GM15510 (cell line): ENCODE data around the gene SAYSD1.

ENCODE experiments used
- POLR2A ChIP-seq: IDR thresholded peaks from 3 replicates; pipeline ENCODE4 v1.6.1; 2011; ENCODE audit warnings: borderline replicate concordance; ENCODE audit not compliant: insufficient read length; ENCODE audit errors: extremely low read depth

The SAYSD1 gene

DNA sequence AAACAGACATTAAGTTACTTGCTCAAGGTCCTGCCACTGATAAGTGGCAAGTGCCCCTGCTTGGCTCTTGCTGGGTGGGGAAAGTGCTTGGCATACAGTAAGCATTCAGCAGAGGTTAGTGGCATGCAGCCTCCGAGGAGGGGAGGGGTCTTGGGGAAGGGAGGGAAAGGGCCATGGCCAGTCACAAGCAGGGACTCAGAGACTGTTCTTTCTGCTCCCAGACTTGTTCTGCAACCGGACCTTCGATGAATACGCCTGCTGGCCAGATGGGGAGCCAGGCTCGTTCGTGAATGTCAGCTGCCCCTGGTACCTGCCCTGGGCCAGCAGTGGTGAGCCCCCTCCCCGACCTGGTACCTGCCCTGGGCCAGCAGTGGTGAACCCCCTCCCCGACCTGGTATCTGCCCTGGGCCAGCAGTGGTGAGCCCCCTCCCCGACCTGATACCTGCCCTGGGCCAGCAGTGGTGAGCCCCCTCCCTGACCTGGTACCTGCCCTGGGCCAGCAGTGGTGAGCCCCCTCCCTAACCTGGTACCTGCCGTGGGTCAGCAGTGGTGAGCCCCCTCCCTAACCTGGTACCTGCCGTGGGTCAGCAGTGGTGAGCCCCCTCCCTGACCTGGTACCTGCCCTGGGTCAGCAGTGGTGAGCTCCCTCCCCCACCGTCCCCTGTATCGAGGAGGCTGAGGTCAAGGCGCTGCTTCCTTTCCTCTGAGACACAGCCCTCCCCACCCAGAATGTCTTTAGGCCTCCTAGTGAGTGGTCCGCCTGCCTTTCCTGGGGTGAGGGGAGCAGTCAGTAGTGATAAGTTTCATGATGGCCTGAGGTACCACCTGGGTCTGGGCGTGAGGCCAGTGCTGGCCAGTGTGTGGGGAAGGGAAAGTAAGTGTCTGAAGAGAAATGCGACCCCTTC is 57.5 kb downstream of the SAYSD1 start:
- no peak for TF ChIP-seq POLR2A

- TF ChIP-seq POLR2A = no peak
These were observed 58.3 kb downstream of the SAYSD1 start for GRCh38 chr6:39056681-39057080.

- TF ChIP-seq POLR2A = no peak
These were observed 58.8 kb downstream of the SAYSD1 start for GRCh38 chr6:39056191-39056590.

DNA sequence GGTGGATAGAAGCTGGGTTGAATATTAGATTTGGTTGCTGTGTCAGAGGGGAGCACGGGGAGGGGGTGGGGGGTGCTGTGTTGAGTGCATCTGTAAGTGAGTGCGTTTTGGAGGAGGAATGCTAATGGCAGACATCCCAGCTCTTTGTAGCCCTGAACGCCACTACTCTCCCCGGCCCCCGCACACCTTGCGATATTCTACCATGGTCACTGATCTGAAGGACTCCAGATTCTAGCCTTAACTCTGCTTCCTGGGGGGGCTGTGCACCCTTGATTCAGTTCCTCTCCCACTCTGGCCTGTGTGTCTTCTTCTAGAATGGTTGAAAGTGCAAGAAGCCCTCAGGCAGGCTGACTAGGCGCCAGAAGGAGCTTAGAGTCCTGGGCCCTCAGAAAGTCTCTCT is 59.3 kb downstream of the SAYSD1 start:
- no peak for TF ChIP-seq POLR2A

- TF ChIP-seq POLR2A = no peak
These were observed 60.3 kb downstream of the SAYSD1 start for GRCh38 chr6:39054577-39055142.
